GM23338 (cell line): Measurements from ENCODE around the gene MITF. TPM values are rescaled to one million over a fixed set of nuclear protein-coding genes. Genes with fewer than 3 reads are reported as not detected.

ENCODE experiments used
- ATAC-seq: fragments of 200-7000 bp; cut with Tn5 transposase; 3 replicates; pipeline ENCODE4 v1.9.1; 2020
- DNase-seq: peaks from one replicate; pipeline ENCODE4 v3.0.0-alpha.2; 2015; ENCODE audit warnings: low spot score
- H2AFZ ChIP-seq: fragments of 200-600 bp; sonication (generic); 2 replicates; pipeline ENCODE4 v1.8.0; 2016; ENCODE audit warnings: antibody characterized with exemption, mild to moderate bottlenecking, moderate library complexity
- H3F3A ChIP-seq: fragments of 200-600 bp; sonication (generic); replicated peaks from 2 replicates; pipeline ENCODE4 v1.8.0; 2017; ENCODE audit warnings: antibody characterized with exemption, mixed run types, low read depth
- H3K27ac ChIP-seq: fragments of 200-600 bp; sonication (generic); 2 replicates; pipeline ENCODE4 v1.6.1; 2016; ENCODE audit warnings: low read depth
- H3K27me3 ChIP-seq: fragments of 200-600 bp; sonication (generic); 2 replicates; pipeline ENCODE4 v1.8.0; 2016; ENCODE audit warnings: mild to moderate bottlenecking, mixed run types, moderate library complexity; ENCODE audit not compliant: insufficient read depth
- H3K36me3 ChIP-seq: fragments of 200-600 bp; sonication (generic); 2 replicates; pipeline ENCODE4 v1.8.0; 2016; ENCODE audit warnings: mild to moderate bottlenecking; ENCODE audit not compliant: insufficient read depth
- H3K4me1 ChIP-seq: fragments of 200-600 bp; sonication (generic); 2 replicates; pipeline ENCODE4 v1.8.0; 2016; ENCODE audit warnings: mild to moderate bottlenecking, moderate library complexity; ENCODE audit not compliant: insufficient read depth
- H3K4me2 ChIP-seq: fragments of 200-600 bp; sonication (generic); 2 replicates; pipeline ENCODE4 v1.7.1; 2017; ENCODE audit warnings: mixed run types
- H3K4me3 ChIP-seq: fragments of 200-600 bp; sonication (generic); 2 replicates; pipeline ENCODE4 v1.6.1; 2016; ENCODE audit warnings: mixed run types
- H3K79me2 ChIP-seq: fragments of 200-600 bp; sonication (generic); replicated peaks from 2 replicates; pipeline ENCODE4 v1.8.0; 2017; ENCODE audit warnings: mild to moderate bottlenecking; ENCODE audit not compliant: insufficient read depth
- H3K9me2 ChIP-seq: fragments of 200-600 bp; sonication (generic); 2 replicates; pipeline ENCODE4 v1.8.0; 2017; ENCODE audit not compliant: insufficient read depth
- H4K20me1 ChIP-seq: fragments of 200-600 bp; sonication (generic); replicated peaks from 2 replicates; pipeline ENCODE4 v1.8.0; 2017; ENCODE audit warnings: mild to moderate bottlenecking; ENCODE audit not compliant: insufficient read depth
- H3K27ac Mint-ChIP-seq: 2 replicates; pipeline ENCODE4 v1.8.0; 2020; ENCODE audit warnings: inconsistent platforms, mild to moderate bottlenecking, moderate library complexity, mixed read lengths
- H3K27me3 Mint-ChIP-seq: 3 replicates; pipeline ENCODE4 v1.8.0; 2022; ENCODE audit warnings: low read depth, mild to moderate bottlenecking, moderate library complexity, mixed read lengths, inconsistent platforms; ENCODE audit not compliant: insufficient read depth, poor library complexity
- H3K36me3 Mint-ChIP-seq: 3 replicates; pipeline ENCODE4 v1.8.0; 2021; ENCODE audit warnings: low read depth, mild to moderate bottlenecking, inconsistent platforms, moderate library complexity, mixed read lengths
- H3K4me1 Mint-ChIP-seq: 3 replicates; pipeline ENCODE4 v1.8.0; 2020; ENCODE audit warnings: mild to moderate bottlenecking, inconsistent platforms, mixed read lengths
- H3K4me3 Mint-ChIP-seq: 3 replicates; pipeline ENCODE4 v1.8.0; 2021; ENCODE audit warnings: moderate library complexity, mild to moderate bottlenecking, inconsistent platforms, mixed read lengths
- H3K9me3 Mint-ChIP-seq: 3 replicates; pipeline ENCODE4 v1.8.0; 2020; ENCODE audit warnings: moderate library complexity, mild to moderate bottlenecking, inconsistent platforms, mixed read lengths
- CTCF ChIP-seq, 2 experiments: fragments of 200-600 bp in 1 of 2; sonication (generic) in 1 of 2; conservative IDR thresholded peaks; 2 replicates each; pipeline versions ENCODE4 v1.5.1 to v1.6.1; 2016 to 2017; ENCODE audit warnings: antibody characterized with exemption in 2 of 2, low read depth in 2 of 2, mild to moderate bottlenecking in 2 of 2, moderate library complexity in 1 of 2
- ETS1 ChIP-seq: IDR thresholded peaks from 2 replicates; pipeline ENCODE4 v1.6.1; 2016; ENCODE audit warnings: antibody characterized with exemption
- EZH2phosphoT487 ChIP-seq: fragments of 200-600 bp; sonication (generic); IDR thresholded peaks from one replicate; pipeline ENCODE4 v1.8.1; 2018; ENCODE audit warnings: antibody characterized with exemption; ENCODE audit not compliant: unreplicated experiment
- JUNB ChIP-seq: IDR thresholded peaks from one replicate; pipeline ENCODE4 v1.6.1; 2016; ENCODE audit warnings: antibody characterized with exemption; ENCODE audit not compliant: unreplicated experiment
- POLR2AphosphoS5 ChIP-seq: IDR thresholded peaks from 2 replicates; pipeline ENCODE4 v1.6.1; 2016; ENCODE audit warnings: antibody characterized with exemption, low read depth
- STAT1 ChIP-seq: IDR thresholded peaks from one replicate; pipeline ENCODE4 v1.6.1; 2016; ENCODE audit warnings: antibody characterized with exemption; ENCODE audit not compliant: unreplicated experiment
- polyA plus RNA-seq: library from polyadenylated mRNA; unstranded; fragments of >200 nt; fragmentation: Nextera tagmentation; extraction: Ambion mirVana; gene quantifications from 2 replicates; pipeline ENCODE4 v1.2.1, GENCODE V29; 2016
- total RNA-seq: library from RNA; depleted of rRNA; stranded (reverse); fragments of >200 nt; shearing (Covaris generic); gene quantifications from 2 replicates; pipeline ENCODE4 v1.2.3, GENCODE V29; 2014

Gene MITF
- total and polyA plus RNA-seq, 2 experiments from 2014 or later: 1.9 to 2.4 TPM

GRCh38 chr3:69838217-69838616 is 99.0 kb downstream of the MITF start:
- Histone ChIP-seq H4K20me1 (no peaks in the 10 kb centered on the region), H3K27me3 (no peaks in the 10 kb centered on the region), H3F3A (no peaks in the 10 kb centered on the region), H3K4me2 (no peak overlapping the region), H3K4me1 (no peaks in the 10 kb centered on the region), H3K36me3 (no peaks in the 10 kb centered on the region), H3K4me3 (no peak overlapping the region), H2AFZ (no peak overlapping the region), H3K79me2 (no peaks in the 10 kb centered on the region), H3K27ac (no peak overlapping the region), H3K9me2 (no peaks in the 10 kb centered on the region)
- Mint-ChIP-seq H3K27me3 (no peaks in the 10 kb centered on the region), H3K4me1 (peaks cover 2% of the 10 kb centered on the region; the same call in 2 of the 3 replicates), H3K27ac (no peak overlapping the region), H3K36me3 (0 out of 3 replicates have a peak, but pooled peaks cover 4% of the 10 kb centered on the region), H3K9me3 (peaks cover 5% of the 10 kb centered on the region; the same call in 2 of the 3 replicates), H3K4me3 (no peak overlapping the region)
- TF ChIP-seq STAT1 (no peak), CTCF (conservative IDR thresholded peaks at IDR 0.05; ENCODE audit: low read depth in 2 of 2) (no peak)
- ATAC-seq (no peak), DNase-seq (no peak)

GRCh38 chr3:69838696-69839515 is 99.6 kb downstream of the MITF start:
- no peaks in the 10 kb centered on the region for H3K27me3 Mint-ChIP-seq
- Histone ChIP-seq H3K79me2 (no peaks in the 10 kb centered on the region), H3K4me1 (no peaks in the 10 kb centered on the region), H3F3A (no peaks in the 10 kb centered on the region), H3K27ac (no peak overlapping the region), H3K9me2 (no peaks in the 10 kb centered on the region), H3K4me3 (no peak overlapping the region), H3K36me3 (no peaks in the 10 kb centered on the region), H4K20me1 (no peaks in the 10 kb centered on the region), H3K4me2 (no peak overlapping the region), H2AFZ (no peak overlapping the region), H3K27me3 (no peaks in the 10 kb centered on the region)
- DNase-seq: no peak
- H3K4me1 Mint-ChIP-seq: peaks cover 2% of the 10 kb centered on the region; the same call in 2 of the 3 replicates
- H3K27ac Mint-ChIP-seq: no peak overlapping the region
- no peak for ATAC-seq
- 0 out of 3 replicates have a peak, but pooled peaks cover 4% of the 10 kb centered on the region for H3K36me3 Mint-ChIP-seq
- peaks cover 5% of the 10 kb centered on the region; the same call in 2 of the 3 replicates for H3K9me3 Mint-ChIP-seq
- TF ChIP-seq JUNB (no peak), POLR2AphosphoS5 (no peak), EZH2phosphoT487 (no peak)
- no peak overlapping the region for H3K4me3 Mint-ChIP-seq

- no peaks in the 10 kb centered on the region for H4K20me1 ChIP-seq
- H3K79me2 ChIP-seq: no peaks in the 10 kb centered on the region
- no peaks in the 10 kb centered on the region for H3K9me2 ChIP-seq
- no peak for ATAC-seq
- Mint-ChIP-seq H3K36me3 (no peaks in the 10 kb centered on the region), H3K4me1 (peaks cover 2% of the 10 kb centered on the region; the same call in 2 of the 3 replicates), H3K27ac (no peak overlapping the region), H3K4me3 (no peak overlapping the region), H3K9me3 (no peaks in the 10 kb centered on the region), H3K27me3 (no peaks in the 10 kb centered on the region)
- no peaks in the 10 kb centered on the region for H3K27me3 ChIP-seq
- H3K4me1 ChIP-seq: no peaks in the 10 kb centered on the region
- H2AFZ ChIP-seq: no peak overlapping the region
- no peak for TF ChIP-seq ETS1
- no peaks in the 10 kb centered on the region for H3F3A ChIP-seq
- no peak overlapping the region for H3K27ac ChIP-seq
- DNase-seq: no peak
- no peaks in the 10 kb centered on the region for H3K36me3 ChIP-seq
- H3K4me2 ChIP-seq: no peak overlapping the region
- H3K4me3 ChIP-seq: no peak overlapping the region
Observed at GRCh38 chr3:69842351-69842750, 103.1 kb downstream of the MITF start.
